NK-92 (cell line): ENCODE results near the gene RRBP1.

Source experiments
- DNase-seq: peaks from one replicate; lab custom pipeline; 2025; ENCODE audit not compliant: unreplicated experiment; lab: John Stamatoyannopoulos, UW

Gene RRBP1

GRCh38 chr20:17650301-17651128 is 31.5 kb downstream of the RRBP1 start:
- DNase-seq: no peak

DNA sequence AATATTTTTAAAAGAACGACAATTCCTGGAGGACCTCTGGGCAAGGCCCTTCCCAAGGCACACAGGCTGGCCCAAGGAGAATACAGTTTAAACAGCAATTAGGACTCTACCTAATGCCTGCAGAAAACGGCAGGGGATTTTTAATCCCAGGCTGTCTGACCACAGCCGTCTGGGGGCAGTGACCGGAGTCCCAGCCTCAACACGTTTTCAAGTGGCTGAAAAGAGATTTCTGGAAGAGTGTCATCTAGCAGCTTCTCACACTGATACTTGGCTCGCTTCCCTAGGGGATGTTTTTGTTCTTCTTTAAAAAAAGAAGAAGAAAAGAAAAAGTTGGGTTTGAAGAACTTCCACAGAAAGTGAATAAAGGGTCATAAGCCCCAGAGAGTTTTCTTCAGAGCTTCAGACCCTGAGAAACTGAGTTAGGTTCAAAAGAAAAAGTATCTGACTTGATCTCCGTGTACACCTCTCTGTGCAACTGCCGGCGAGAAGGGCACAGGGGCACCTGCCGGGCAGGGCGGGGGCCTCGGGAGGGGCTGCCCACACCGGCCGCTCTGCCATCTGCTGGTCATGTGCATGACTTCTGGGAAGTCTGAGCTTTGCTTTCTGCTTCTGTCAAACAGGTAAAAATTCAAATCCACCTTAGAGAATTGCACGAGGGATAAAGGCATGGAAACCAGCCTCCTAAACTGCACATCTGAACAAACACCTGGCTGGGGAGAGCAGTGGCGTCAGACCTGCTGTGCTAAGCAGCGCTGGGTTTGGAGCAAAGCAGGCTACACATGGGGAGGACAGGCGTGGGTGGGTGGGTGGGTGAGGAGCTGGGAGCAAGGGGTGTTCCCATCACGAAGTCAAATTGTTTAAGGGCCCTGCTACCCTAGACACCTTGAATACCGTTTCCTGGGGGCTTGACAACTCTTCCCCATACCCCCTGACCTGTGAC is 33.0 kb downstream of the RRBP1 start:
- DNase-seq: no peak

GRCh38 chr20:17648315-17648646 is 33.8 kb downstream of the RRBP1 start:
- no peak for DNase-seq

GRCh38 chr20:17647391-17648314 is 34.4 kb downstream of the RRBP1 start:
- no peak for DNase-seq

DNA sequence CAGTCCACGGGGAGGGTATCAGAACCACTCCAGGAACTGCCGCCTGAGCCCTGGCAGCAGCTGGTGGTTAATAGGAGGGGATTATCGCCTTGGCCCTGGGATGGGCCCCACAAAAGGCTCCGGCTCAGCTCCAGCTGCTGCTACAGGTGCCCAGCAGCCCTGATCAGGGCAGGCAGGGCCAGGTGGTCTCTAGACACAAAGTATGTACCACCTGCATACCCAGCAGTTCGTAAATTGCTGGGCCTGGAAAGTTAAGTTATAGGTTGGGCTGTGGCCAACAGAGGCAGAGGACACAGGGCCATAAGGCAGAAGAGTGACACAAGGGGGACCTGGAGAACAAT is 35.1 kb downstream of the RRBP1 start:
- DNase-seq: no peak

DNA sequence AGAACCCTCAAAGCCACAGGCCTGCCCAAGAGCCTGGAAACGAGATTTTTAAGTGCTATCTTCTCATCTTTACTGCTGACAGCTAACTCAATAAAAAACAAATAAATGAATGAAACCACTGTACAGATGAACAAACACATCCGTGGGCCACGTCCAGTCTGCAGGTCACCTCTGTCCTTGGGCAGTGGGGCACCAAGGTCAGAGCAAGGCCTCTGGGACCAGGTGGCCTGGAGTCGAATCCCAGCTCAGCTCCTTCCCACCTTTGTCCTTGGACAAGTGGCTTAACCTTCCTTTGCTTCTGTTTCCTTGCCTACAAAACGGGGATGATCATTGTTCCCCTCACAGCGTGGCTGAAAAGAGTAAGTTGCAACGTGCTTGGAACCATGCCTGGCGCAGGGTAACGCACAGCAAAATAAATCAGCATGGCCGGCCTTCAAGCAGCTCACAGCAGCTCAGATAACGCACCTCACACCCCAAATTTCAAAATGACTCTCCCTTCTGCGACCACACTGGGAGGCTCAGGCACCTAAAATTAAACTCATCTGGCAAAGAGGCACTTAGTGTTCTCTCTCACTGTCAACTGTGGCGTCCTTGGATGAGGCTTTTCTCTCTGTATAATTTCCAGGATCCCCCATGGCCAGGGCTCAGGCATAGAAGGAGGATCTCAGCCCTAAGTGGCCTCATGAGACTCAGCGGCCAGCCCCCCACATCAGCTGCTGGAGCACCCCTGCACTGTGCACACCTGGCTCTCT is 35.7 kb downstream of the RRBP1 start:
- DNase-seq: no peak

- no peak for DNase-seq
Measured at GRCh38 chr20:17645546-17646208, 36.4 kb downstream of the RRBP1 start.

- no peak for DNase-seq
Measured at GRCh38 chr20:17645010-17645409, 37.0 kb downstream of the RRBP1 start.

DNA sequence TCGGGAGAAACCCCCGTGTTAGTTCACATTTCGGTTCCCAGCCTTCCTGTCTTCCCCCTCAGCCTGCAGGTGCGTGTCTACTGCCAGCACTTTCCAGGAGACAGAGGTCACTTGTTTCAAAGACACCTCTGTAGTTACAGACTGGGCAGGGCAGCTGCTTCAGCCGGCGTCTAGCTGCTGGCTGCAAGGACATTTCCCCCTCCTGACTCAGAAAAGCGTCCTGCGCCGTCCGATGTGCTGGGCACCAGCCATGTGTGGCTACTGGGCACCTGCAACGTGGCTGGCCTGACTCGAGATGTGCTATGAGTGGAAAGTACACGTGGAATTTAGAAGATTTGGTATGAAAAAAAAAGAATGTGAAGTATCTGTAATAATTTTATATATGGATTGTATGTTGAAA is 37.6 kb downstream of the RRBP1 start:
- no peak for DNase-seq

- no peak for DNase-seq
Measured at GRCh38 chr20:17643531-17644188, 38.4 kb downstream of the RRBP1 start.

DNA sequence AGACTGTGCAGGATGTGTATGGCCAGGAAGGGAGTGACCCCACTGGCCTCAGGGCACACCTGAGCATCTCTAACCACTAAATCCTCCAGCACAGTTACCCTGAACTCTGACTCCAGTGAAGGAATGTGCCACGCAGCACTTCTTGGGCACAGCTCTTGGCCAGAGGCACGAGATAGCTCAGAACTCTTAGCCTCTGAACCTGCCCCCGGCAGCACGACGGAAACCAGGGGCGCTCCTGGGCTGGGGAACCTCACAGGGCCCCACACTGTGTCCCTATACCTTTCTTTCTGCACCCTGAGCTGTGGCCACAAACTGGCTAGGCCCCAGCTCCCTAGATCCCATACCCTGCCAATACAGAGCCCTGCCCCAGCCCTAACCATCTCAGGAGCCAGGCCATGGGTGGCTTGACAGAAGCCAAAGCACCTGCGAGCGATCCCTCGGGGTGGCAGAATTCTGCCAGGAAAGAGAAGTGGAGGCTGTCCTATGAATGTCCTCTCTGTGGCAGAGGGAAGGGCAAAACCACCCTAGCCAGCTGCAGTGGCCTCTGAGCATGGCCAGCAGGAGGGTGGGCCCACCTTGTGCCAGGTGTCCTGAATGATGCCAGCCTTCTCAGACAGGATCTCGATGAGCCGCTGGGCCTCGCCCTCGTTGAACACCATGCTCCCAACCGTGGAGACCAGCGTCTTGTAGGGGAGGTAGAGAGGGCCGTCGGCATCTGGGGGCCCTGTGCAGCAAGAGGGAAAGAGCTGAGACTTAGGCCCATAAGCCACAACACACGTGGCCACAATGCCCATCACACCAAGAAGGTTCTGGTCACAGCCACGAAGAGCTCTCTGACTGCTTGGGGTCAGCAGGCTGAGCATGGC is 39.4 kb downstream of the RRBP1 start:
- no peak for DNase-seq

DNA sequence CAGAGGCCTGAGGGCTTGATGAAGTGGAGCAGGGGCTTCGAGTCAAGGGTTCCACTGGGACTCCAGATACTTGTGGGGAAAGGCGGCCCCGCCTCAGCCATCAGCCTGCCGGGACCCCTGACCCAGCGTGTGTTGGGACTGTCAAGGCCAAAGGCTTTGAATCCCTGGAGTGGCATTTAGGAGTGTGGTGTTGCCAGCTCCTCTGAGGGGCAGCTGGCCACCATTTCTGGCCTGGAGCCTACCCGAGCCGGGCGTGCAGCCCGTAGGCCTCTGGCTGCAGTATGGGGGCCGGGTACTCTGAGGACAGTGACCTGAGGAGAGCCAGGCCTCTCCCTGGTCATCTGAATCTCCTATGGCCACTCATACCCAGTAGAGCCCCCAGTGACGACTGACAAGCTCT is 40.0 kb downstream of the RRBP1 start:
- DNase-seq: no peak

GRCh38 chr20:17641520-17641964 is 40.5 kb downstream of the RRBP1 start:
- no peak for DNase-seq

GRCh38 chr20:17640875-17641378 is 41.1 kb downstream of the RRBP1 start:
- no peak for DNase-seq

- DNase-seq: no peak
Measured at GRCh38 chr20:17640146-17640874, 41.7 kb downstream of the RRBP1 start.

- no peak for DNase-seq
Measured at GRCh38 chr20:17638835-17639407, 43.1 kb downstream of the RRBP1 start.

DNA sequence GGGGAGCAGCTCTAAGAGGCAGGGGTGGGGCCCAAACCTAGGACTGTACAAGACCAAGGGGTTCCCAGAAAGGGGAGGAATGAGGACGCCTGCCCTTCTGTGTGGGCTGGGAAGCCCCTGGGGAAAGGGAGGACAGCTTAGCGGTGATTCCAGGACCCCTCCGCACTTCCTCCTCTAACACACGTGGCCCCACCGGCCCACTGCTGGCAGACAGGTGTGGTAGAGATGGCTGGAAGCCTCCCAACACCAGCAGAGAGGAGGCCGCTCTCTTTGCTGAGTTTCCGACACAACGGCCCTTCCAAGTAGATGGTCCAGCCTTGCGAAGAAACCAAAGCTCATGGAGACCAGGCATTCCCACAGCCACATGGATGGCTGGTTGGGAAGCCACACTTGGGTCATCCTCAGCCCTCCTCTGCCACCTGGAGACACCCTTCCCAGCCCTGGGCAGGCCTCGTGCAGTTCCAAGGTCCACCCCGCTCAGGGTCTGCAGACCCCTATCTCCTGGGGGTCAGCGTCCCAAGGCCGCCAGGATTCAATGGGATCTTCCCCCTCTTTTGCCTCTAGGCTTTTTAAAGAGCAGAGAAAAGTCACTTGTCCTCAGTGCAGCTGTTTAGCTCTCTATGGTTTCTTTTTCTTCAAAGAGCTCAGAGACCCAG is 43.9 kb downstream of the RRBP1 start:
- no peak for DNase-seq
